HepG2 (cell line): ENCODE data around the gene FAT1. TPM values are rescaled to one million over a fixed set of nuclear protein-coding genes. Genes with fewer than 3 reads are reported as not detected.

Source experiments
- FOXP4 ChIP-seq: sonication (generic); formaldehyde crosslinking; IDR thresholded peaks from 2 replicates; pipeline ENCODE4 v1.4.0; 2020; ENCODE audit warnings: missing genetic modification reagents
- GMEB2 ChIP-seq: IDR thresholded peaks from 2 replicates; pipeline ENCODE4 v1.6.1; 2016; ENCODE audit warnings: missing biosample characterization, missing genetic modification reagents, low read depth
- HDAC1 ChIP-seq: sonication (generic); formaldehyde crosslinking; IDR thresholded peaks from 2 replicates; pipeline ENCODE4 v1.5.1; 2020; ENCODE audit warnings: mild to moderate bottlenecking, missing genetic modification reagents
- HHEX ChIP-seq: IDR thresholded peaks from 2 replicates; pipeline ENCODE4 v1.6.1; 2016; ENCODE audit warnings: control low read depth
- HMG20B ChIP-seq: conservative IDR thresholded peaks from 2 replicates; pipeline ENCODE4 v1.6.1; 2016; ENCODE audit warnings: missing genetic modification reagents, missing compliant biosample characterization
- KLF15 ChIP-seq: sonication (generic); formaldehyde crosslinking; IDR thresholded peaks from 2 replicates; pipeline ENCODE4 v1.8.1; 2023; ENCODE audit warnings: borderline replicate concordance, mild to moderate bottlenecking, inconsistent platforms, missing genetic modification reagents, mixed read lengths
- MED1 ChIP-seq: sonication (generic); formaldehyde crosslinking; IDR thresholded peaks from 2 replicates; pipeline ENCODE4 v1.4.0; 2020; ENCODE audit warnings: missing genetic modification reagents
- REPIN1 ChIP-seq: sonication (generic); formaldehyde crosslinking; IDR thresholded peaks from 2 replicates; pipeline ENCODE4 v1.8.0; 2022; ENCODE audit warnings: missing genetic modification reagents, low read depth, mild to moderate bottlenecking, borderline replicate concordance
- RXRA ChIP-seq: sonication (generic); formaldehyde crosslinking; IDR thresholded peaks from 2 replicates; pipeline ENCODE4 v1.5.1; 2020; ENCODE audit warnings: missing genetic modification reagents
- ZNF329 ChIP-seq: sonication (generic); formaldehyde crosslinking; IDR thresholded peaks from 2 replicates; pipeline ENCODE4 v1.9.0; 2021; ENCODE audit warnings: low read depth, mild to moderate bottlenecking, missing genetic modification reagents
- ZNF646 ChIP-seq: sonication (generic); formaldehyde crosslinking; IDR thresholded peaks from 2 replicates; pipeline ENCODE4 v1.9.0; 2021; ENCODE audit warnings: mild to moderate bottlenecking, missing genetic modification reagents
- ZNF703 ChIP-seq: sonication (generic); formaldehyde crosslinking; IDR thresholded peaks from 2 replicates; pipeline ENCODE4 v1.5.1; 2020; ENCODE audit warnings: missing genetic modification reagents, mild to moderate bottlenecking, moderate library complexity, borderline replicate concordance
- polyA plus RNA-seq, 8 experiments: library from polyadenylated mRNA; depleted of rRNA in 3 of 8; stranded (reverse) in 7 of 8; unstranded in 1 of 8; fragments of >200 nt; fragmentation: Illumina TruSeq in 4 of 8; extraction: Trizol in 4 of 8; gene quantifications; 2 replicates each; pipeline versions ENCODE4 v1.2.1 to v1.2.3, GENCODE V29; 2011 to 2016; ENCODE audit warnings: low read depth in 4 of 8, missing spikeins in 1 of 8, mixed read lengths in 1 of 8; ENCODE audit not compliant: insufficient read depth in 1 of 8
- total RNA-seq, 5 experiments: library from RNA; depleted of rRNA; stranded (reverse); fragments of >200 nt; fragmentation: Illumina TruSeq; extraction: Trizol; gene quantifications; 2 replicates each; pipeline ENCODE4 v1.2.3, GENCODE V29; 2016; ENCODE audit warnings: low read depth in 1 of 5
- TF ChIP-seq, protein P1 (sequence below): sonication (generic); formaldehyde crosslinking; conservative IDR thresholded peaks from 2 replicates; pipeline ENCODE4 v1.4.0; 2020; ENCODE audit warnings: missing genetic modification reagents
- TF ChIP-seq, protein P2 (sequence below): sonication (generic); formaldehyde crosslinking; IDR thresholded peaks from 2 replicates; pipeline ENCODE4 v1.5.0; 2020; ENCODE audit warnings: missing genetic modification reagents

FAT1 gene
- total and polyA plus RNA-seq, 2 of the 13 experiments (the other 11 are each of a cell fraction or from before 2014, with no cell fraction given) = 185 to 216 TPM

- TF ChIP-seq HHEX (CRISPR knock-in tag) (0 out of 2 replicates have a peak, but pooled peaks have one; percentile 18), ZNF329 (CRISPR knock-in tag) (0 out of 2 replicates have a peak, but pooled peaks have one; percentile 14), MED1 (CRISPR knock-in tag) (0 out of 2 replicates have a peak, but pooled peaks have one; percentile 45), ZNF646 (CRISPR knock-in tag) (no peak), HDAC1 (0 out of 2 replicates have a peak, but pooled peaks have one; percentile 38), GMEB2 (no peak), REPIN1 (CRISPR knock-in tag) (peak; percentile 37; the same call in 1 of the 2 replicates), HMG20B (peak; percentile 44; the same call in 1 of the 2 replicates), FOXP4 (0 out of 2 replicates have a peak, but pooled peaks have one; percentile 18), KLF15 (CRISPR knock-in tag) (0 out of 2 replicates have a peak, but pooled peaks have one; percentile 8), ZNF703 (no peak; the same call in 1 of the 2 replicates), RXRA (CRISPR knock-in tag) (peak; percentile 1; the same call in 1 of the 2 replicates)
- TF ChIP-seq, protein P1, sequence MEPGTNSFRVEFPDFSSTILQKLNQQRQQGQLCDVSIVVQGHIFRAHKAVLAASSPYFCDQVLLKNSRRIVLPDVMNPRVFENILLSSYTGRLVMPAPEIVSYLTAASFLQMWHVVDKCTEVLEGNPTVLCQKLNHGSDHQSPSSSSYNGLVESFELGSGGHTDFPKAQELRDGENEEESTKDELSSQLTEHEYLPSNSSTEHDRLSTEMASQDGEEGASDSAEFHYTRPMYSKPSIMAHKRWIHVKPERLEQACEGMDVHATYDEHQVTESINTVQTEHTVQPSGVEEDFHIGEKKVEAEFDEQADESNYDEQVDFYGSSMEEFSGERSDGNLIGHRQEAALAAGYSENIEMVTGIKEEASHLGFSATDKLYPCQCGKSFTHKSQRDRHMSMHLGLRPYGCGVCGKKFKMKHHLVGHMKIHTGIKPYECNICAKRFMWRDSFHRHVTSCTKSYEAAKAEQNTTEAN (CRISPR knock-in tag) = 0 out of 2 replicates have a peak, but pooled peaks have one; percentile 27
- TF ChIP-seq, protein P2, sequence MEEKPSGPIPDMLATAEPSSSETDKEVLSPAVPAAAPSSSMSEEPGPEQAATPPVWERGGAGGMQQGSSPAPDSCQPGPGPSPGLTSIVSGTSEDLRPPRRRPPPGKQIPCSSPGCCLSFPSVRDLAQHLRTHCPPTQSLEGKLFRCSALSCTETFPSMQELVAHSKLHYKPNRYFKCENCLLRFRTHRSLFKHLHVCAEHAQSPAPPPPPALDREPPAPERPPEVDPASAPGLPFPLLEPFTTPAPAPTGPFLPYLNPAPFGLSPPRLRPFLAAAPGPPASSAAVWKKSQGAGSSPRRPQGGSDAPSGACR = 0 out of 2 replicates have a peak, but pooled peaks have one; percentile 36
These were observed 2.1 kb upstream of the FAT1 start (continued) for GRCh38 chr4:186725469-186726425.
